GM03348 (cell line): Measurements from ENCODE around the gene CLMP.
A peak's percentile ranks its signal among the peaks of the same experiment; 100 is the strongest.

Experiments
- DNase-seq: peaks from one replicate; pipeline ENCODE4 v3.0.0; 2012; ENCODE audit warnings: low spot score

The CLMP gene, protein sequence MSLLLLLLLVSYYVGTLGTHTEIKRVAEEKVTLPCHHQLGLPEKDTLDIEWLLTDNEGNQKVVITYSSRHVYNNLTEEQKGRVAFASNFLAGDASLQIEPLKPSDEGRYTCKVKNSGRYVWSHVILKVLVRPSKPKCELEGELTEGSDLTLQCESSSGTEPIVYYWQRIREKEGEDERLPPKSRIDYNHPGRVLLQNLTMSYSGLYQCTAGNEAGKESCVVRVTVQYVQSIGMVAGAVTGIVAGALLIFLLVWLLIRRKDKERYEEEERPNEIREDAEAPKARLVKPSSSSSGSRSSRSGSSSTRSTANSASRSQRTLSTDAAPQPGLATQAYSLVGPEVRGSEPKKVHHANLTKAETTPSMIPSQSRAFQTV

GRCh38 chr11:123195188-123196059 lies at the start of gene CLMP:
Gene CLMP (minus strand): TSS chr11:123195248. CDS start chr11:123194940, 308 bp downstream.
- DNase-seq, result peak; percentile 86

- DNase-seq, result no peak
Observed at GRCh38 chr11:123241874-123242543, 47.0 kb upstream of the CLMP start.

GRCh38 chr11:123241294-123241693 lies 46.2 kb upstream of the CLMP start:
- DNase-seq, result no peak

GRCh38 chr11:123239191-123240150 lies 44.4 kb upstream of the CLMP start:
- peak; percentile 33 for DNase-seq

DNA sequence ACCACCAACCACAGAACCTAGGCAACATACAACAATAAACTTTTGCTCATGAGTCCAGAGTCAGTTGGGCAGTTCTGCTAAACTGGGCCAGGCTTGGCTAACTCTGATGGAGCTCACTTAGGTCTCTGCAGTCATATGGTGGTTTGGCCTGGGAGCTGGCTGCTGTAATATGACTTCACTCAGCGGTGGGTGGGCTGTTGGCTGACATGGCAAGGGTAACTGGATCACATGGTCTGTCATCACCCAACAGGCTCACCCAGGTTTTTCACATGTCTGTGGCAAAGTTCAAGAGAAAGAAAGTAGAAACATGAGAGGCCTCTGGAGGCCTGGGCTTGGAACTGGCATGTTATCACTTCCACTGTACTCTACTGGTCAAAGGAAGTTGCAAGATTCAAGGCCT lies 43.2 kb upstream of the CLMP start:
- DNase-seq, result no peak

DNA sequence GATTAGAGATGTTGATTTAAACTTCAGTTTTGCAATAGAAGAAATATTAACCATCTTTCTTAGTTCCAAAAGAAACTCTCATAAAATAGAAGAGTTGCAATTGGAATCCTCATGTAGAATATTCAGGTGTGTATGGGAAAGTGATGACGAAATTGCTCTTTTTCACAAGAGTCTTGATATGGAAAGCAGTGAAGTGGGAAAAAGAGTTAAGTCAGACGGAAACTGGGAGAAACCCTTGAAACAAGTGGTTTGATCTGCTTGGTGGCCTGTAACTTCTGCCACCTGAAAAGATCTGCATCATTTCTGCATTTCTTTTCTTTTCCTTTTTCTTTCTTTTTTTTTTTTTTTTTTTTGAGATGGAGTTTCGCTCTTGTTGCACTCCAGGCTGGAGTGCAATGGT lies 41.8 kb upstream of the CLMP start:
- no peak for DNase-seq

DNA sequence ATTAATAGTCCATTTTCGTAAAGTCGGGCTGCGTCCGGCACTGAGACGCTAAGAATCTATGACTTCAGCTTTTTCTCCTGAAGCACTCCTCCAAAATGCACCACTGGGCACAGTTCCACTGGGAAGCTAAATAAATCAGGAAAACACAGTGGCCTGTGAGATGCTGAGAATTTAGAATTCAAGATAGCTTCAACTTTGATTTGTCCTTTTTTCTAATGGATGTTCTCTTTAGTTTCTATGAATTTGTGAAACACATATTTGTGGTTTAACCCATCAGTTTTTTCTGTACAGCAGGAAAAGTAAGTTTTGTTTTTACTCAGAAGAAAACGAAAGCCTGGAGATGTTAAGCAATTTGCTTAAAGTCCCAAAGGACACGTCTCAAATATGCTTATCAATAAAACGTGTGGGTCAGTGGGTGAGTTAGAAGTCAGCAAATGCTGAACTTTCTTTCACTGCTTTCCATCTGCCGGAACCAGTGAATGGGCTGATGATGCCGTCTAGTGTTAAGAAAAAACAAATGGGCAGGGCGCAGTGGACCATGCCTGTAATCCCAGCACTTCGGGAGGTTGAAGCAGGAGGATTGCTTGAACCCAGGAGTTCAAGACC lies 40.7 kb upstream of the CLMP start:
- DNase-seq, result peak; percentile 55

GRCh38 chr11:123235117-123235655 lies 40.1 kb upstream of the CLMP start:
- DNase-seq, result no peak

DNA sequence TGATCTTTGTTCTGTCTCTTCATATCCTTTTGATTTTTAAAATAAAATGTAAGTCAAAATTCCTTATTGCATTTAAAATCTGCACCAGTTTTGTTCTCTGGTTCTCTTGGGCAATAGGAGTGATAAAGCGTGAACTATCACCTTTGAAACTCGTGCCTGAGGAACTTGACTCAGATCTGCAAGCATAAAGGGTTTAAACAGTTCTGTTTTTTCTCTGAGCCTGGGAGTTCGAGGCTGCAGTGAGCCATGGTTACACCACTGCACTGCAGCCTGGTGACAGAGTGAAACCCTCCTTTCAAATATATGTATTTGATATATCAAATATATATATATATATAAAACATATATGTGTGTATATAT lies 38.9 kb upstream of the CLMP start:
- DNase-seq, result no peak

GRCh38 chr11:123233280-123233974 lies 38.4 kb upstream of the CLMP start:
- DNase-seq, result no peak

DNA sequence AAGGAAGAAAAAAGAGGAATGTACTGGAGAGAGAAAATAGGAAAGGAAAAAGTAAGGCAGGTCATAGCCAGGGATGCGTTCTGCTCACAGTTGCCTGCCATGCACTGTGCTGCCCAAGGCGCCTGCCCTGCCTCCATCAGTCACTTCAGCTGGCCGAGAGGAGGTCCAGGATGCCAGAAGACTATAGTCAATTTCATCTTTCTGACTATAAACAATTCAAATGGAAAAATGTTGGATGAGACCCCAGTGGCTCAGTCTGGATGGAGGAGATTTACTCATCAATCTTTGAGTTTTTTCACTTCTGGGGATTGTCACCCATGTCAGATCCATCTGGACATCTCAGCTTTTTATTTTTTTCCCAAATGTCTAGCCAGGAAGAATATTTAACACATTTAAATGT lies 36.7 kb upstream of the CLMP start:
- peak; percentile 52 for DNase-seq

DNA sequence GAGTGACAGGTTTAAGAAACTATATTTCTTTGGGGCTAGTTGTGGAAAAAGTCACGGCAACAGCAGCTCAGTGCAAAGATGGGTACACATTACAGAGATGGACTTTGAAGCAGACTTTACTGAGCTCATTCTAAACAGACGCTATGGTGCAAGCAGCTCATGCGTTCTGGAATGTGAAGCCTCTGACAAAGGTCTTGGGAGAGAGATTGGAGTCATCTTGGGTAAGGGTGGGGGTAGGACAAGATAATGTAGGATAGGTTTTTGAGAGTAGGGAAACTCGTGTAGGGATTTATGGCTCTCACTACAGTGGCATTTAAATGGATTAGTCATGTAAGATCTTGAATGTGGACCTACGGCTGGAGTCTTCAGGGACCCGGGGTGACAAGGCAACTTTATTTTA lies 36.2 kb upstream of the CLMP start:
- DNase-seq, result peak; percentile 81

GRCh38 chr11:123230346-123230745 lies 35.3 kb upstream of the CLMP start:
- DNase-seq, result no peak

DNA sequence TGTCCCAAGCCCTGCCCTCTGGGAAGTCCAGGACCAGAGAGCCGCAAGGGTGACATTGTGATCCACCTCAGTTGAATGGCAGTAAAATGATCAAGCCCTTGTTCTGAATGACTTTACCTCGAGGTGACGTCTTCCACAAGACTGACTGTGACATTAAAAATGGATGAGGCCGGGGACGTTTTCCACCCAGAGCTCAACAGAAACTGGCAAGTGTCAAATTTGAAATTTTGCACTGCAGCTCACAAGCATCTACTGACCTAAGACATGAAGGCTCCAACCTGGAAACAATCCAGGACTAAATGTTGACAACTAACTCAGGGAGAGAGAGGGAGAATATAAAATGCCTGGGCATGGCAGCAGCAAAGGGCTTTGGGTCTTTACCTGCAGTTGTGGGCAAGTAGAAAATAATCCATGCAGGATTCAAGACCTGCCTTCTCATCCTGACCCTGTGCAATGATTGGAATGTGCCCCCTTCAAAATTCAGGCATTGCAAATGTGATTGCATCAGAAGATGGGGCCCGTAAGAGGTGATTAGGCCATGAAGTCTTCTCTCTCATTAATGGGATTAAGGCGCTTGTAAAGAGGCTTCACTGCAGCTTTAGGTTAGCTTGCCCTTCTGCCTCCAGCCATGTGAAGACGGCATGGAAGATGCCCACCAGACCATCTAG lies 33.6 kb upstream of the CLMP start:
- DNase-seq, result no peak

DNA sequence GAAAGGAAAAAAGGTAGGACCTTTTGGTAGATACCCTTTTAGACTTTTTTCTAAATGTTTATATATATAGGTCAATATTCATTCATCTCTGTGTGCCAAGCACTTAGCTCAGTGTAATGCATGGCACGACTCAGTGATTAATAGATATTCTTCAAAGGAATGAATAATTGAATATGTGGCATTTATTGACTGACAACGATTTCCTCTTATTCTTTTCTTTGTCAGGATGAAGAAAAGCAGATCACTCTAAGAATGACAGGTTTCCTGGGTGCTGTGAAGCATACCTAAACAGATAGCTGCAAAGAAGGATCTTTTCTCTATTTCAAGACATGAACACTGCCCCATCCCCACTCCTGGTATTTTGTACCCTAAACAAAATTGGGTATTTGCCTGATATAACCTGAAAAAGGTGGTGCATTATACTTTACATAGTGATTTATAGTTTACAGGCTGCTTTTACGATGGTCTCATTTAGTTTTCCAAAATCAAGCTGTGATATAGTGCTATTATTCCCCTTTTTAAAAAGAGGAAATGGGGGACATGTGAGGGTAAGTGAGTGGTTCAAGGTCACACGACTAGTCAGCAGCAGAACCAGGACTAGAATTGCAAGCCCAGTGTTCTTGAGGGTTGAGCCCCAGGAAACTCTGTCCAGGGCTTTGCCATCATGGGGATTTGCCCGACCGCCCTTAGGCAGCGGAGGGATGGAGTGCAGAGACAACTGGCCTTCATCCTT lies 32.9 kb upstream of the CLMP start:
- DNase-seq, result no peak

GRCh38 chr11:123221584-123221983 lies 26.5 kb upstream of the CLMP start:
- no peak for DNase-seq

DNA sequence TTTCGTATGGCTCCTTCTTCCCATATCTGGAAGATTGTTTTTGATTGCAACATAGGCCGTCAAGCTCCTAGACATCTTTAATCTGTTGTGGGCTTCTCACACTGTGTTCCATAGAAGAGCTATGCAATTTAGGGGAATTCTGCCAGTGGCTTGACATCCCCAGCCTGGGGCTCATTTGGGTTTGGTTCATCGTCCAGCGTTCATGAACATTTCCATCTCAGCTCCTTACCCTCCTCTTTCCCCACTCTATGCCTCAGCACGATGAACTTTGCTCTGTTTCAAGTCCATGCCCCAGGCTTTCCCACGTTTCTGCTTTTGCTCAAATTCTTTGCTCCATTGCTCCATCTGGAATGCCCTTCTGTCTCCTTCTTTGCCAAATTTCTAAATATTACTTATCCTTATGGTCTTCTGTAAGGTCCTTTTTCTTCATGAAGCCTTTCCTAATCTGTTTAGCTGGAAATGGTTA lies 26.1 kb upstream of the CLMP start:
- no peak for DNase-seq

- peak; percentile 32 for DNase-seq
Observed at GRCh38 chr11:123219066-123219690, 24.1 kb upstream of the CLMP start.
